IMR-90 (cell line): ENCODE measurements around the gene SLC44A4. TPM values are rescaled to one million over a fixed set of nuclear protein-coding genes. Genes with fewer than 3 reads are reported as not detected.

Experiments
- ATAC-seq: fragments of 200-7000 bp; cut with Tn5 transposase; 2 replicates; pipeline ENCODE4 v1.9.1; 2020; ENCODE audit warnings: low read depth, mild to moderate bottlenecking, moderate library complexity
- BruUV-seq: library from RNA; stranded (reverse); fragments of 400-500 nt; replicated peaks from 2 replicates; lab custom pipeline; 2021; lab: Mats Ljungman, UMichigan
- CTCF ChIA-PET: fragments of 300-600 bp; formaldehyde crosslinking; extraction: SDS; loops from one replicate; lab custom pipeline; 2021; ENCODE audit warnings: antibody characterized with exemption; lab: Yijun Ruan, JAX
- POLR2A ChIA-PET: fragments of 300-600 bp; sonication (Branson Sonifier 250); formaldehyde crosslinking; loops from one replicate; lab custom pipeline; 2022; ENCODE audit warnings: antibody characterized with exemption; ENCODE audit not compliant: unreplicated experiment; lab: Charles Lee
- DNase-seq: peaks from one replicate; pipeline ENCODE4 v3.0.0; 2013
- H2AFZ ChIP-seq: replicated peaks from 2 replicates; pipeline ENCODE3; 2013; ENCODE audit warnings: low read length, mild to moderate bottlenecking; ENCODE audit not compliant: poor library complexity
- H2AK5ac ChIP-seq: 2 replicates; pipeline ENCODE4 v1.6.1; 2013; ENCODE audit warnings: low read depth, low read length, inconsistent platforms
- H2AK9ac ChIP-seq: replicated peaks from 2 replicates; pipeline ENCODE3; 2013; ENCODE audit warnings: mild to moderate bottlenecking, low read depth, low read length, moderate library complexity; ENCODE audit not compliant: poor library complexity
- H2BK120ac ChIP-seq: 2 replicates; pipeline ENCODE4 v1.6.1; 2013; ENCODE audit warnings: low read depth, low read length, inconsistent platforms
- H2BK15ac ChIP-seq: 3 replicates; pipeline ENCODE4 v1.6.1; 2013; ENCODE audit warnings: low read depth, low read length, inconsistent platforms
- H2BK20ac ChIP-seq: 2 replicates; pipeline ENCODE4 v1.6.1; 2013; ENCODE audit warnings: low read depth, mild to moderate bottlenecking, inconsistent platforms, low read length, moderate library complexity
- H2BK5ac ChIP-seq: 2 replicates; pipeline ENCODE4 v1.6.1; 2013; ENCODE audit warnings: mild to moderate bottlenecking, low read depth, low read length, inconsistent platforms; ENCODE audit not compliant: poor library complexity, severe bottlenecking
- H3K14ac ChIP-seq: replicated peaks from 2 replicates; pipeline ENCODE4 v1.6.1; 2013; ENCODE audit warnings: low read depth, low read length, inconsistent platforms
- H3K18ac ChIP-seq: 2 replicates; pipeline ENCODE4 v1.6.1; 2013; ENCODE audit warnings: low read depth, low read length, control low read depth
- H3K23ac ChIP-seq: 2 replicates; pipeline ENCODE4 v1.6.1; 2013; ENCODE audit warnings: low read depth, low read length, inconsistent platforms
- H3K27ac ChIP-seq: 2 replicates; pipeline ENCODE4 v1.5.1; 2013; ENCODE audit warnings: mild to moderate bottlenecking, control low read depth, low read length; ENCODE audit not compliant: insufficient read depth
- H3K27me3 ChIP-seq: 2 replicates; pipeline ENCODE4 v1.6.1; 2013; ENCODE audit warnings: low read length; ENCODE audit not compliant: control insufficient read depth, insufficient read depth
- H3K36me3 ChIP-seq: 2 replicates; pipeline ENCODE4 v1.6.1; 2013; ENCODE audit warnings: low read length, mixed read lengths; ENCODE audit not compliant: control insufficient read depth, insufficient read depth
- H3K4ac ChIP-seq: 2 replicates; pipeline ENCODE4 v1.6.1; 2013; ENCODE audit warnings: low read depth, low read length, inconsistent platforms
- H3K4me1 ChIP-seq: 2 replicates; pipeline ENCODE4 v1.6.1; 2013; ENCODE audit warnings: low read length, mixed read lengths; ENCODE audit not compliant: control insufficient read depth, insufficient read depth
- H3K4me2 ChIP-seq: 2 replicates; pipeline ENCODE4 v1.6.1; 2013; ENCODE audit warnings: low read depth, mild to moderate bottlenecking, control low read depth, low read length, moderate library complexity
- H3K4me3 ChIP-seq: 2 replicates; pipeline ENCODE4 v1.5.1; 2013; ENCODE audit warnings: low read depth, mild to moderate bottlenecking, control low read depth, low read length, moderate library complexity; ENCODE audit not compliant: insufficient read depth
- H3K56ac ChIP-seq: 2 replicates; pipeline ENCODE4 v1.6.1; 2013; ENCODE audit warnings: low read length, inconsistent platforms; ENCODE audit not compliant: insufficient read depth; ENCODE audit errors: extremely low read depth
- H3K79me1 ChIP-seq, 2 experiments: 2 replicates each; pipeline ENCODE4 v1.6.1; 2013; ENCODE audit warnings: low read length in 2 of 2, inconsistent platforms in 1 of 2, low read depth in 1 of 2
- H3K9ac ChIP-seq: 2 replicates; pipeline ENCODE4 v1.6.1; 2013; ENCODE audit warnings: low read depth, low read length, control low read depth
- H3K9me1 ChIP-seq: 2 replicates; pipeline ENCODE4 v1.6.1; 2013; ENCODE audit warnings: low read length, inconsistent platforms; ENCODE audit not compliant: insufficient read depth
- H3K9me3 ChIP-seq: 2 replicates; pipeline ENCODE4 v1.6.1; 2013; ENCODE audit warnings: low read length; ENCODE audit not compliant: control insufficient read depth, insufficient read depth
- H4K20me1 ChIP-seq: 2 replicates; pipeline ENCODE4 v1.6.1; 2013; ENCODE audit warnings: low read length, inconsistent platforms; ENCODE audit not compliant: insufficient read depth
- H4K5ac ChIP-seq: 2 replicates; pipeline ENCODE4 v1.6.1; 2013; ENCODE audit warnings: mild to moderate bottlenecking, low read depth, low read length, control low read depth
- H4K8ac ChIP-seq, 2 experiments: 2 replicates each; pipeline ENCODE4 v1.6.1; 2013; ENCODE audit warnings: low read depth in 2 of 2, low read length in 2 of 2, control low read depth in 1 of 2, inconsistent platforms in 1 of 2
- H4K91ac ChIP-seq: 2 replicates; pipeline ENCODE4 v1.6.1; 2013; ENCODE audit warnings: low read depth, low read length, inconsistent platforms; ENCODE audit not compliant: insufficient read depth
- BHLHE40 ChIP-seq: fragments of 150-350 bp; IDR thresholded peaks from 2 replicates; pipeline ENCODE4 v1.6.1; 2016; ENCODE audit warnings: mild to moderate bottlenecking, low read depth, low read length
- CEBPB ChIP-seq: IDR thresholded peaks from 2 replicates; pipeline ENCODE4 v1.6.1; 2012; ENCODE audit warnings: low read depth, low read length, improper control_type of control experiment
- CHD1 ChIP-seq: IDR thresholded peaks from 2 replicates; pipeline ENCODE4 v1.6.1; 2012; ENCODE audit warnings: low read depth, low read length, improper control_type of control experiment
- FOS ChIP-seq: fragments of 150-350 bp; IDR thresholded peaks from 2 replicates; pipeline ENCODE4 v1.6.1; 2016; ENCODE audit warnings: low read depth, low read length
- MAFK ChIP-seq: IDR thresholded peaks from 2 replicates; pipeline ENCODE4 v1.6.1; 2012; ENCODE audit warnings: low read depth, low read length, improper control_type of control experiment
- MAZ ChIP-seq: IDR thresholded peaks from 2 replicates; pipeline ENCODE4 v1.6.1; 2012; ENCODE audit warnings: low read depth, mild to moderate bottlenecking, low read length, improper control_type of control experiment, moderate library complexity, borderline replicate concordance
- NFE2L2 ChIP-seq: fragments of 150-350 bp; IDR thresholded peaks from 2 replicates; pipeline ENCODE4 v1.6.1; 2016; ENCODE audit warnings: low read depth, mild to moderate bottlenecking, low read length
- POLR2A ChIP-seq: IDR thresholded peaks from 2 replicates; pipeline ENCODE4 v1.6.1; 2012; ENCODE audit warnings: mild to moderate bottlenecking, low read depth, low read length
- RAD21 ChIP-seq: IDR thresholded peaks from 2 replicates; pipeline ENCODE4 v1.6.1; 2012; ENCODE audit warnings: low read length, improper control_type of control experiment
- RFX5 ChIP-seq: IDR thresholded peaks from 2 replicates; pipeline ENCODE4 v1.8.0; 2012; ENCODE audit warnings: low read depth, mild to moderate bottlenecking, low read length, moderate library complexity
- WGBS, 2 experiments: methylation state at CpG; one replicate each; pipeline versions ENCODE4 v1.1.5 to v1.1.7; 2013; ENCODE audit warnings: missing lambda C conversion rate in 2 of 2; ENCODE audit not compliant: insufficient read length in 1 of 2; ENCODE audit errors: extremely low coverage in 2 of 2; 5-methylcytosine and 5-hydroxymethylcytosine counted together
- dilution Hi-C: fragments of 300-500 bp; cut with HindIII; formaldehyde crosslinking; loops from one replicate; pipeline ENCODE4 v1.14.3; 2018; ENCODE audit warnings: low sequenced_read_pairs; ENCODE audit not compliant: unreplicated experiment
- in situ Hi-C: fragments of 300-500 bp; cut with MboI; formaldehyde crosslinking; loops from 3 replicates; pipeline ENCODE4 v1.14.3; 2019; ENCODE audit warnings: low sequenced_read_pairs, inconsistent platforms, mixed read lengths
- intact Hi-C: fragments of 100-400 bp; cut with micrococcal nuclease; formaldehyde crosslinking; loops from 2 replicates; pipeline ENCODE4 v1.10.0; 2022
- polyA plus RNA-seq, 3 experiments: library from polyadenylated mRNA; depleted of rRNA; stranded (reverse); fragments of >200 nt; gene quantifications; 2 replicates each; pipeline ENCODE4 v1.2.3, GENCODE V29; 2012; ENCODE audit warnings: low replicate concordance in 1 of 3
- total RNA-seq: library from RNA; depleted of rRNA; stranded (reverse); fragments of >200 nt; gene quantifications from 2 replicates; pipeline ENCODE4 v1.2.3, GENCODE V29; 2012
- TF ChIP-seq, protein P1 (sequence below): fragments of 150-350 bp; IDR thresholded peaks from 2 replicates; pipeline ENCODE4 v1.6.1; 2017; ENCODE audit warnings: mild to moderate bottlenecking, antibody characterized with exemption, low read length, low read depth
- TF ChIP-seq, protein P2 (sequence below): fragments of 150-350 bp; IDR thresholded peaks from 2 replicates; pipeline ENCODE4 v1.6.1; 2016; ENCODE audit warnings: low read depth, mild to moderate bottlenecking, low read length, moderate library complexity, borderline replicate concordance
- TF ChIP-seq, protein P3 (sequence below): conservative IDR thresholded peaks from 2 replicates; pipeline ENCODE4 v1.5.1; 2012; ENCODE audit warnings: mild to moderate bottlenecking, low read depth, low read length, improper control_type of control experiment

Gene SLC44A4
- total and polyA plus RNA-seq, 2 of the 4 experiments (the other 2 are of a cell fraction), result 0.14 to 0.36 TPM

DNA sequence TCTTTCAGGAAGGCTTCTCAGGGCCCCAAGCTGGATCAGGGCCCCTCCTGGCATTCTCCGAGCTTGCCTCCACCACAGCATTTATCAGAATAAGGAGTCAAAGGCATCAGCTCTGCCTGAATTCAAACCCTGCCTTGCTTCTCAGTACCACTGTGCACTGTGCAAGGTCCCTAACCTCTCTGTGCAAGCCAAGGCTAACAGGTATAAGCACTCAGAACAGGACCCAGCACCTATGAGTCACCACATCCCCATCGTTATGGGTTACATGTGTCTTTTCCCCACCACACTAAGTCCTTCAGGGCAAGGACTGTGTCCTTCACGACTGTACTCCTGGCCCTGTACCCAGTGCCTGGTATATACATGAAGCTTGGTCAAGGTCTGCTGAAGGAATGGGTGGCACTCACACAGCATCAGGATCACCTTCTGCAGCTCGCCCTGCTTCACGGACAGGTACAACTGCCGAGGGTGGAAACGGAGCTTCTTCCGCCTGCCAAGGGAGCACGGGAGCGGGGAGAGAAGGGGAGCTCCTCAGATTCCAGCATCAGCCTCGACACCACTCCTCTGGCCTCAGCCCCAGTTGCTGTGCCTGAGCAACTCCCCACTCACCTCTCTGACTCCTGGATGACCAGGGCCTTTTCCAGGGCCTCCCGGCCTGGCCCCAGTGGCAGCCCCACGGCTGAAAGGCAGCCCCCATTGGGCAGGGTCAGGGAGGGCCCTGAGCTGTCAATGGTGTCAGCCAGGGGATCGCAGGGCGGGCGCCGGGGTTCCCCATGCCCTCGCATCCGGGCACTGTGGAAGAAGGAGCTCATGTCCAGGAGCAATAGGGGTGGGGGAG lies 8.6 kb upstream of the SLC44A4 start (continued):
- no peak for TF ChIP-seq MAZ

DNA sequence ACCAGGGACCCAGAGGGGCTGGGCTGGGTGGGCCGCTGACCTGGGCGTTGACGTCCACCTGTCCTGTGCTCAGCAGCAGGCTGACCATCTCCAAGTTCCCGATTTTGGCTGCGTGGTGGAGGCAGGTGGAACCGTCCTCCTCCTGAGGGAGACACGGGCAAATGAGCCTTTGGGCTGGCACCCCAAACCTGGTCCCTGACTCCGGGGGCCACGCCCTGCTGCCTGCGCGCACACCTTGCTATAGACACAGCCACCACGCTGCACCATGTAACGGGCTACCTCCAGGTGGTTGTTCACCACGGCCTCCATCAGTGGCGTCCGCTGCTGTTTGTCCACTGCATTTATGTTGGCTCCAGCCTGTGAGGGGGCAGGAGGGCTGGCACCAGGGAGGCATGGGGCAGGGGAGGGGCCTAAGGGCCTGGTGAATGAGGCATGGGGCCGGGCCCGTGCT lies 7.8 kb upstream of the SLC44A4 start:
- CTCF ChIA-PET, result no interaction called here

More for the DNA sequence above, 7.8 kb upstream of the SLC44A4 start:
- ATAC-seq (no peak), DNase-seq (no peak)
- no peak overlapping the region for H3K9ac ChIP-seq
- peaks cover 66% of the 10 kb centered on the region for H3K36me3 ChIP-seq
- WGBS, 2 experiments, result 99% methylated on average over 14 of the region's 18 CpGs; no CpG with 5 or more reads in 1 of the 2 experiments
- intact Hi-C loops, result no loop called here
- H3K4me1 ChIP-seq, result no peaks in the 10 kb centered on the region
- H4K5ac ChIP-seq, result no peak overlapping the region
- no peaks in the 10 kb centered on the region for H3K27me3 ChIP-seq
- BruUV-seq, result no TSS peak
- no peak overlapping the region for H2BK5ac ChIP-seq
- H3K23ac ChIP-seq, result no peak overlapping the region
- no peak overlapping the region for H3K56ac ChIP-seq
- 0 out of 2 replicates have a peak, but pooled peaks cover 2% of the 10 kb centered on the region for H3K9me1 ChIP-seq
- no peak overlapping the region for H3K18ac ChIP-seq
- H3K14ac ChIP-seq, result no peak overlapping the region
- no peak overlapping the region for H2BK120ac ChIP-seq
- H3K4me2 ChIP-seq, result no peak overlapping the region
- no peak overlapping the region for H4K91ac ChIP-seq
- no peaks in the 10 kb centered on the region for H3K9me3 ChIP-seq
- no peak overlapping the region for H4K8ac ChIP-seq
- TF ChIP-seq CEBPB (no peak), FOS (no peak), RAD21 (no peak), POLR2A (no peak), MAFK (no peak), CHD1 (no peak), BHLHE40 (no peak), MAZ (no peak), NFE2L2 (no peak), RFX5 (no peak)
- TF ChIP-seq, protein P1, sequence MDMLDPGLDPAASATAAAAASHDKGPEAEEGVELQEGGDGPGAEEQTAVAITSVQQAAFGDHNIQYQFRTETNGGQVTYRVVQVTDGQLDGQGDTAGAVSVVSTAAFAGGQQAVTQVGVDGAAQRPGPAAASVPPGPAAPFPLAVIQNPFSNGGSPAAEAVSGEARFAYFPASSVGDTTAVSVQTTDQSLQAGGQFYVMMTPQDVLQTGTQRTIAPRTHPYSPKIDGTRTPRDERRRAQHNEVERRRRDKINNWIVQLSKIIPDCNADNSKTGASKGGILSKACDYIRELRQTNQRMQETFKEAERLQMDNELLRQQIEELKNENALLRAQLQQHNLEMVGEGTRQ, result no peak
- TF ChIP-seq, protein P2, sequence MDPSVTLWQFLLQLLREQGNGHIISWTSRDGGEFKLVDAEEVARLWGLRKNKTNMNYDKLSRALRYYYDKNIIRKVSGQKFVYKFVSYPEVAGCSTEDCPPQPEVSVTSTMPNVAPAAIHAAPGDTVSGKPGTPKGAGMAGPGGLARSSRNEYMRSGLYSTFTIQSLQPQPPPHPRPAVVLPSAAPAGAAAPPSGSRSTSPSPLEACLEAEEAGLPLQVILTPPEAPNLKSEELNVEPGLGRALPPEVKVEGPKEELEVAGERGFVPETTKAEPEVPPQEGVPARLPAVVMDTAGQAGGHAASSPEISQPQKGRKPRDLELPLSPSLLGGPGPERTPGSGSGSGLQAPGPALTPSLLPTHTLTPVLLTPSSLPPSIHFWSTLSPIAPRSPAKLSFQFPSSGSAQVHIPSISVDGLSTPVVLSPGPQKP, result no peak
- TF ChIP-seq, protein P3, sequence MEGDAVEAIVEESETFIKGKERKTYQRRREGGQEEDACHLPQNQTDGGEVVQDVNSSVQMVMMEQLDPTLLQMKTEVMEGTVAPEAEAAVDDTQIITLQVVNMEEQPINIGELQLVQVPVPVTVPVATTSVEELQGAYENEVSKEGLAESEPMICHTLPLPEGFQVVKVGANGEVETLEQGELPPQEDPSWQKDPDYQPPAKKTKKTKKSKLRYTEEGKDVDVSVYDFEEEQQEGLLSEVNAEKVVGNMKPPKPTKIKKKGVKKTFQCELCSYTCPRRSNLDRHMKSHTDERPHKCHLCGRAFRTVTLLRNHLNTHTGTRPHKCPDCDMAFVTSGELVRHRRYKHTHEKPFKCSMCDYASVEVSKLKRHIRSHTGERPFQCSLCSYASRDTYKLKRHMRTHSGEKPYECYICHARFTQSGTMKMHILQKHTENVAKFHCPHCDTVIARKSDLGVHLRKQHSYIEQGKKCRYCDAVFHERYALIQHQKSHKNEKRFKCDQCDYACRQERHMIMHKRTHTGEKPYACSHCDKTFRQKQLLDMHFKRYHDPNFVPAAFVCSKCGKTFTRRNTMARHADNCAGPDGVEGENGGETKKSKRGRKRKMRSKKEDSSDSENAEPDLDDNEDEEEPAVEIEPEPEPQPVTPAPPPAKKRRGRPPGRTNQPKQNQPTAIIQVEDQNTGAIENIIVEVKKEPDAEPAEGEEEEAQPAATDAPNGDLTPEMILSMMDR, result no peak
- no peaks in the 10 kb centered on the region for H3K79me1 ChIP-seq
- no peak overlapping the region for H2AFZ ChIP-seq
- H3K4me3 ChIP-seq, result no peak overlapping the region
- no peak overlapping the region for H2AK5ac ChIP-seq
- H2AK9ac ChIP-seq, result no peak overlapping the region
- dilution Hi-C loops, result no loop called here
- in situ Hi-C loops, result no loop called here
- POLR2A ChIA-PET, result no interaction called here
- no peak overlapping the region for H2BK15ac ChIP-seq
- H2BK20ac ChIP-seq, result no peak overlapping the region
- peaks cover under 1% of the 10 kb centered on the region; the same call in 1 of the 2 replicates for H4K20me1 ChIP-seq
- no peak overlapping the region for H3K27ac ChIP-seq
- H3K4ac ChIP-seq, result no peak overlapping the region
